GM21717 (cell line): ENCODE results near the gene SOX6.

ENCODE experiments used
- ATAC-seq: cut with Tn5 transposase; IDR thresholded peaks from one replicate; pipeline ENCODE4 v1.9.1; 2021; ENCODE audit warnings: mild to moderate bottlenecking, moderate library complexity; ENCODE audit not compliant: unreplicated experiment

Gene SOX6

DNA sequence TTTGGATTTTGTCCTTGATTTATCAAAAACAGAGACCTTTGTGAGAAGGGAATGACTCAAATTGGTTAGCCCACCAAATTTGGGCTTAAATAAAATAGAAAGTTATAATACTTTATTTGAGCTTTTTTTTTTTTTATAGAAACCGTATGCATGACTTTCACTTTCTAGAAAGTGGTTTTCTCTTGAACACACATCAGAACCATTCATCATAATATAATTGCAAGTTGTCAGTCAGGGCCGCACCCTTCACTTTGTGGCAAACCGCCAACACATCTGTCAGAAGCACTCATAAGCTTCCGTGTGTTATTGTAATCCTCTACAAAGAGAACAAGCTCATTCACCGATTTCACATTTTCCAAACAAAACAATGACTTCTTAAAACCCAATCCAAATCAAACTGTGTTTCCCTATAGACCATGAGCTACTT is 76.1 kb downstream of the SOX6 start:
- ATAC-seq, result no peak

GRCh38 chr11:16279524-16279923 is 76.8 kb downstream of the SOX6 start:
- ATAC-seq, result no peak

GRCh38 chr11:16278979-16279378 is 77.4 kb downstream of the SOX6 start:
- ATAC-seq, result no peak

DNA sequence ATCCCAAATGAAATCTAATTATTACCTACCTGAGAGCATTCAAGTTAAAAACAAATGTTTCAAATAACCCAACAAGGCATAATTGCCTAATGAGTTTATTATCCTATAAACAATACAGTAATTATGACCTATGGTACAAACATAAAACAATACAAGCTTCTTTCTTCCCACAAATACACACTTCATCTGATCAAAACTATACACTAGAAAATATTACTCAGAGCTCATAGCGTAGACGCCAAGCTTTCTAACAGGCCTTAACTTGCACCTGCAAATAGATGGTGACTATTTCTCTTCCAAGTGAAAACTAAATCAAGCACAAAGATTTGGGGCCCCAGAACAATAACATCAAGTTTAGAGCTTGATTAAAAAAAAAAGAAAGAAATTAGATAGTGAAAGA is 78.1 kb downstream of the SOX6 start:
- no peak for ATAC-seq

DNA sequence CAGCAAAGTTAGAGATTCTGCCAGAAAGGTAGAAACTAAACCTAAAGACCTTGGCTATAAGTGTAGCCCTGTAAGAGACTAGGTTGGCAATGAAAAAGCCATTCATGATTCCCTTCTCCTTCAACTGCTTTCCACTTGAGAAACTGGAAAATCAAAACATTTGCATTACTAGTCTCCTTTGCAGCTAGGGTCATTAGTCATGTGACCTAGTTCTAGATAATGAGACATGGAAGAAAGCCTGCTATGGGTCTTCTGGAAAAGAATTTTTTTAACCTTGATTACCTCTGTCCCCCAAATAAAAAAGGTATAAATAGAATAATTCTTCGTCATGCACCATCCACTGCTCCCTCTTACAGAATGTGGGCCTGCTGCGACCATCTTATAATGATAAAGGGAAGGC is 80.1 kb downstream of the SOX6 start:
- no peak for ATAC-seq

- no peak for ATAC-seq
Measured at GRCh38 chr11:16271258-16271657, 85.1 kb downstream of the SOX6 start.

- ATAC-seq, result no peak
Measured at GRCh38 chr11:16266021-16266420, 90.3 kb downstream of the SOX6 start.

DNA sequence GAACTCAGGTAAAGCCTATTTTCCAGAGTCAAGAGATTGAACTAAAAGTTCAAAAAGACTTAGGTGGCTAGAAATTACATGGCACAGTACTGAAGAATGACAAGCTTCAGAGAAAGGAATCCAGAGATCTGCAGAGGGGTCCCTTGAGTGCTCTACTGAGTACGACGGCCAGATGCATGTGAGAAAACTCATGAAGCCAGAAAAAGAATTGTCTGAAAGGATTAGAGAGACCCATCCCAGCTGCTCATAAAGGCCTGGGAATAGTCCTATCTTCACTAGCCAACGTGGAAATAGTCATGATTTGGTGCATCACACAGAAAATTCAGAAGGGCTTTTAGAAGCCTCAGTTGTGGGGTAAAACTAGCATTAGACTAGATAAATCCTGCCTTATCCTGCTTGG is 91.3 kb downstream of the SOX6 start:
- no peak for ATAC-seq

GRCh38 chr11:16262645-16262955 is 93.7 kb downstream of the SOX6 start:
- no peak for ATAC-seq

- ATAC-seq, result no peak
Measured at GRCh38 chr11:16261836-16262644, 94.3 kb downstream of the SOX6 start.

DNA sequence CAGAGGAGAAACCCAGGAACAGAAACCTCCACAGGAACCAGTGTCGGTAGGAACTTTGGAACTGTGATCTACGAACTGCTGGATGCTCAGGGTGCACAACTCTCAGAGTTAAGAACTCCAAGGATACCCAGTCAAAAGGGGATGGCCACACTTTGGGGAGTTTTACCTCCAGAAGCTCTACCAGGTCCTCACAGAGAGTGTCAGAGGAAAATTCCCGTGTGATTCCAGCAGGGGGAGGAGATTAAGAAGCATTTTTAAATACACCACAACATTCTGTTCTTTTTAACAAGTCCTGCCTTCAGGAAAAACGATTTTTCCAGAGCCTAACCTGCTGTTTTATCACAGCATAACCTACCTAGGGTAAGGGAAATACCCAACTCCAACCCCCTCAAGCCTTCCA is 104.0 kb downstream of the SOX6 start:
- no peak for ATAC-seq

- no peak for ATAC-seq
Measured at GRCh38 chr11:16248248-16248647, 108.1 kb downstream of the SOX6 start.

DNA sequence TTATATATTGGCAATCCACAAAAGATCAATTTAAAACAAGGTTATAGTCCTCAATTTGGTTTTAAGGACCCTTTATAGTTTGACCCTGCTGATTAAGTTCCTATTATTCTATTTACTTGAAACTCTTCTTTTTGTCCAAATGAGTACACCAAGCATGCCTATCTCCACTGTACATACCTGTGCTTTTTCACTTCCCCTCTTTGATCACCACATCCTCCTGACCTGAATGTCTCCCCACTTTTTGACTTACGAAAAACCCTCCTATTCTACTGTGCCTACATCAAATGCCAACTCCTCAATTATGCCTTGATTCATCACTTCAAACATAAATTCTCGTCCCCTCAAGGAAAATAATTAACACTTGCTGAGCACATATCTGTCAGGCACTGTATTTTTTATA is 113.5 kb downstream of the SOX6 start:
- no peak for ATAC-seq

DNA sequence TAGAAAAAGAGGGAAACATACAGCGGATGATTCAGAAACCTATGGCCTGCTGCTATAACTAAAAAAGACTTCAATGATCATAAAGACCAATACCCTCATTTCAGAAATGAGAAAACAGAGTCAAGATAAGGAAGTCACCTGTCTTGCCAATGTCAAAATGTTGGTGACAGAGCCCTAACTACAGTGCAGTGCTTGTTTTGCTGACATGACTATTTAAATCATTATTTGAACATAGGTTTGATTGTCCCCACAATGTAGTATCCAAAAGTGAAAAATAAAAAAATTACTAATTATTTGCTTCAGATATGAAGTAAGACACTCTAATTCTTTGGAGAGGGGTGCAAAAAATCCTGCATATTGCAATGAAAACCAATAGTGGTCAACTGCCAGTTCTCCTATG is 115.7 kb downstream of the SOX6 start:
- no peak for ATAC-seq

DNA sequence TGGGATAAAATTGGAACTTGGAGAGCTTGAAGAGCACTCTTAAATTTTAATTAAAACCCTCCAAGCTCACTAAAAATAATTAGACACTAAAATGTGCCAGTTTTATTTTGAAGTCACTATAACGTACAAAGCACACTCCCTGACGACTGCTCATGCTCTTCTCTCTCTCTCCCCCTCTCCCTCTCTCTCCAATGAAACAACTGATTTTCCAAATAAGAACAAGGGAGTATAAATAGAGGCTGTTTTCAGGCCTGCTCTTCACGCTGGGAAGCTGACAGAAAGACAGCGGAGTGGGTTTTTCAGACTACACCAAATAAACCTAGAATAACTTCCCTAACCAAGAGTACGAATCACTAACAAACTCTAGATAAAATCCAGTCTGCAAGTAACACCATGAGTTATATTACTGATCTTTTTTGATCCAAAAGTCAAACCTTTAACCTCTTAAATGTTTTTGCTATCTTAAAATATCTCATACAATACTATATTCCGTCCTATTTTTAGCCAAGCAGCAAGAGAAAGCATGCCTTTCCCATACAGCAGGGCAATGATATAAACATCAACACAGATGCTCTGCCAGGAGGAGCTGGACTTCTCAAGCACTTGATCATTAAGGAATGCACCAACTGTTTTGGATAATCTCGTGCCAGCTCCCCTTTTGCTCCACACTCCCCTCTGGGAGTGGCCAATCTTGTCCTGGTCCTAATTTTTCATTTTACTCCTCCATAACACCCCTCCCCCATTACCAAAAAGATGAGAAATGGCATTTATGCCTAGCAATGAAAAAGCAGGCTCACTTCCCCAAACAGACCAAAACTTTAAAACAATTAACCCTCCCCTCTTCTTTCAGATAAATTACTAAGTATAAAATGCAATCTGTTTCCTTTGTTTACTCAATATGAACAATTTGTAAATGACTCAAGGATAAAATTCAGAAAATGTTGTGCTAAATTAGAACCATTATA is 116.9 kb downstream of the SOX6 start:
- ATAC-seq, result no peak

DNA sequence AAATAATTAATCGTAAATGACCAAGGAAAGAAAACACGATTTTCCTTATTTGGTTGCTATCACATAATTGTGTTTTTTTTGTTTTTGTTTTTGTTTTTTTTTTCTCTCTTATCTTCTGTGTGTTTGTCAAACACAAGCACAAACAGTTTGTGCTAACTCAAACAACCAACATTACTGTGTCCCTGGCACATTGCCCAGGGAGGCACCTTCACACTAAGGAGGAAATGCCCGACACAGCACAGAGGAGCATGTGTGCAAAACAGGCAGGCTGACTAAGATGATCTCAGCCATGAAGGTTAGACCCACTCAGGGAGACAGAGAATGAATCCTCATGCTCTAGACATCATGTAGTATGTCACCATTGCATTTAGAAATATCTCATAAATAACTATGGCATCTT is 130.1 kb downstream of the SOX6 start:
- ATAC-seq, result no peak

DNA sequence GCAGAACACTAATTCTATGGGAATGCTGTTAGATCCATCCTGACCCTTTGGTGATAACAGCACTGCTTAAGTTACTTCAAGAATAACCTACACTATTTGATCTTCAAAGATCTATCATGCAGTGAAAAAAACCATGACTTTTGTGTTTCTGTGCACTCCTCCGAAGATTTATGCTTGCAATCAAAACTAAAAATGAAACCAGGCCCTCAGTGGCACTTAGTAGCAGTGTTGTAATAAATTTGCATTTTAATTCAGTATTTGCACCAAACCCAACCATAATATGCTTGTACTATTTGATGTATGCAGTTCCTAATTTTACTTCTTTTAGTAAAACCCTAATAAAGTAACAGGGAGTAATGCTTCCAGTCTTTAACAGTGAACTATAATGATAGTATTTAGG is 130.7 kb downstream of the SOX6 start:
- no peak for ATAC-seq

- no peak for ATAC-seq
Measured at GRCh38 chr11:16223558-16223957, 132.8 kb downstream of the SOX6 start.

GRCh38 chr11:16217631-16218030 is 138.7 kb downstream of the SOX6 start:
- no peak for ATAC-seq

DNA sequence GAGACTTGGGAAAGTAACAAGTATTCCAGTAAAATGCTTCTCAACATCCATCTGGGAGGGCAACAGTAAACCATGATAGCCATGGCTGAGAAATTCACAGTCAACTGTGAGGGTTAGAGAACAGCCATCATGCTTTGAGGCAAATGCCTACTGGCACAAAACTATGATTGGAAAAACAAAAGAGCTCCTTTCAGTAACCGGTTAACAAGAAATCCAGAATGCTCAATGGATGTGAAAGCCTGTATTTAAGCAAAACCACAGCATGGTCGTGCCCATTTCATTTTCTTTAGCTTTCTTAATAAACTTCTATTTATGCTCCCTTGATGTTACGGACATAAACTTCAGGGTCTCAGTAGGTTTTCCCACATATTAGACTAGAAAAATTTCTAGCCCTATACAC is 139.5 kb downstream of the SOX6 start:
- ATAC-seq, result no peak

DNA sequence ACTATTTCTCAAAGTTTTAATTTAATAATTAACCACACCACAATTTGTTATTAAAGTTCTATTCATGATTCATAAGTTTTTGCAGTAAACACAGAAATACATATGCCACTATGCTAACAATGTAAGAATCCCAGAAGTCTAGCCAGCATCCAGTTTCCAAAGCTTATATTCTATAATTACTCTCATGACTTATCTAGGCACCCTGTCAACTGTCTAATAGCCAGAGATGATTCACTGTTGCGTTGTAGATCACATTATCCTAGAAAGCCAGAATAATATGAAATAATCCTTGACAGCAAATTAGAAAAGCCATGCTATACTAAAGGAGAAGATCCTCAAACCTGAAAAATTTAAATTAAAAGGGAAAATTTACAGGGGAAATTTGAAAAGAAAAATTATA is 141.0 kb downstream of the SOX6 start:
- ATAC-seq, result no peak

DNA sequence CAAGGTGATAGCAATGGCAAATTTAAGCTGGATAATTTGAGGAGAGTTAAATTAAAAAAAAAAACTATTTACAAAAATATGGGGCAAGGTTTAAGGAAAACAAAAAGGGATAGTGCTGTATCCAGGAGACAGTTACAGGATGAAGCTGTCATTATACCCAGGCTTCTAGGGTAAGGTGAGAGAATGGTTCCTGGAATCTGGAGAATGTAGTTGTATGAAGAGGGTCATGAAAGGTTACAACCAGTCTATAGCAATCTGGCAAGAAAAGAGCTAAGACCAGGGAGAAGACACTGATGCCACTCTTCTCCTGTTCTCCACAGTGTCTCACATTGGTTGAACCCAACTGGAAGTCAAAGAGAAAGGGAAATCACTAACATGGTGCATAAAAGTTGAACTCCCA is 144.9 kb downstream of the SOX6 start:
- no peak for ATAC-seq
